Chondrocyte (in vitro differentiated cells): ENCODE results near the gene TMEM132D. TPM values are rescaled to one million over a fixed set of nuclear protein-coding genes. Genes with fewer than 3 reads are reported as not detected.

Source experiments
- DNase-seq: peaks from one replicate; pipeline ENCODE4 v3.0.0; 2021; ENCODE audit warnings: mixed read lengths, low spot score
- H3K27ac Mint-ChIP-seq: one replicate; pipeline ENCODE4 v1.8.0; 2021; ENCODE audit warnings: mild to moderate bottlenecking, moderate library complexity, mixed read lengths; ENCODE audit not compliant: unreplicated experiment
- H3K27me3 Mint-ChIP-seq: 2 replicates; pipeline ENCODE4 v1.8.0; 2021; ENCODE audit warnings: low read depth, mixed read lengths
- H3K36me3 Mint-ChIP-seq: 2 replicates; pipeline ENCODE4 v1.8.0; 2021; ENCODE audit warnings: low read depth, mixed read lengths
- H3K4me1 Mint-ChIP-seq: 2 replicates; pipeline ENCODE4 v1.8.0; 2021; ENCODE audit warnings: low read depth, mild to moderate bottlenecking, mixed read lengths
- H3K4me3 Mint-ChIP-seq: one replicate; pipeline ENCODE4 v1.8.0; 2021; ENCODE audit warnings: mild to moderate bottlenecking, moderate library complexity, mixed read lengths; ENCODE audit not compliant: unreplicated experiment
- H3K9me3 Mint-ChIP-seq: 2 replicates; pipeline ENCODE4 v1.8.0; 2021; ENCODE audit warnings: low read depth, mixed read lengths
- total RNA-seq: library from RNA; stranded (reverse); gene quantifications from 3 replicates; pipeline ENCODE4 v1.2.1, GENCODE V29; 2021
- TF ChIP-seq, protein P1 (sequence below): fragments of 200-600 bp; sonication (generic); IDR thresholded peaks from 2 replicates; pipeline ENCODE4 v1.5.0; 2021; ENCODE audit warnings: antibody characterized with exemption, mild to moderate bottlenecking, moderate library complexity

Gene TMEM132D
- total RNA-seq, 1 donor from 2014 or later = 3.1 TPM

DNA sequence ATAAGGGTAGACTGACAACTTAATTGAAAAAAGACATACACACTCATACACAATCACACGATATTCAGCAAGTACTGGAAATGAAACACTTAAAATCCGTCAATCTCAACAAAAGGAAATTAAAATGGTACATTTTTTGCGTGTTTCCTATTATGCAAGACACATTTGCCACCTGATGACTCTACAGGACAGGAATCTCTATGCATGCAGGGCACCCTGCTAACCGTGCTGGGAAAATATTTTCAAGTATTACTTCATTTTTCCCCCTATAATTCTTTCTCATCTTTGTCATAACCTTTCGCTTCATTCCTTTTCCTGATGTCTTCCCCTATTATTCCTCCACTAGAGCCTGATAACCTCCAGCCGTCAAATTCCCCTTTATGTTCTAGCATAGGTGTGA, 150.2 kb downstream of the TMEM132D start:
- Mint-ChIP-seq H3K4me3 (peak overlapping the region; percentile 18), H3K36me3 (no peaks in the 10 kb centered on the region), H3K4me1 (peaks cover 30% of the 10 kb centered on the region), H3K27me3 (no peaks in the 10 kb centered on the region), H3K27ac (peak overlapping the region; percentile 87), H3K9me3 (peaks cover 3% of the 10 kb centered on the region)
- TF ChIP-seq, protein P1, sequence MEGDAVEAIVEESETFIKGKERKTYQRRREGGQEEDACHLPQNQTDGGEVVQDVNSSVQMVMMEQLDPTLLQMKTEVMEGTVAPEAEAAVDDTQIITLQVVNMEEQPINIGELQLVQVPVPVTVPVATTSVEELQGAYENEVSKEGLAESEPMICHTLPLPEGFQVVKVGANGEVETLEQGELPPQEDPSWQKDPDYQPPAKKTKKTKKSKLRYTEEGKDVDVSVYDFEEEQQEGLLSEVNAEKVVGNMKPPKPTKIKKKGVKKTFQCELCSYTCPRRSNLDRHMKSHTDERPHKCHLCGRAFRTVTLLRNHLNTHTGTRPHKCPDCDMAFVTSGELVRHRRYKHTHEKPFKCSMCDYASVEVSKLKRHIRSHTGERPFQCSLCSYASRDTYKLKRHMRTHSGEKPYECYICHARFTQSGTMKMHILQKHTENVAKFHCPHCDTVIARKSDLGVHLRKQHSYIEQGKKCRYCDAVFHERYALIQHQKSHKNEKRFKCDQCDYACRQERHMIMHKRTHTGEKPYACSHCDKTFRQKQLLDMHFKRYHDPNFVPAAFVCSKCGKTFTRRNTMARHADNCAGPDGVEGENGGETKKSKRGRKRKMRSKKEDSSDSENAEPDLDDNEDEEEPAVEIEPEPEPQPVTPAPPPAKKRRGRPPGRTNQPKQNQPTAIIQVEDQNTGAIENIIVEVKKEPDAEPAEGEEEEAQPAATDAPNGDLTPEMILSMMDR = no peak
- no peak for DNase-seq

DNA sequence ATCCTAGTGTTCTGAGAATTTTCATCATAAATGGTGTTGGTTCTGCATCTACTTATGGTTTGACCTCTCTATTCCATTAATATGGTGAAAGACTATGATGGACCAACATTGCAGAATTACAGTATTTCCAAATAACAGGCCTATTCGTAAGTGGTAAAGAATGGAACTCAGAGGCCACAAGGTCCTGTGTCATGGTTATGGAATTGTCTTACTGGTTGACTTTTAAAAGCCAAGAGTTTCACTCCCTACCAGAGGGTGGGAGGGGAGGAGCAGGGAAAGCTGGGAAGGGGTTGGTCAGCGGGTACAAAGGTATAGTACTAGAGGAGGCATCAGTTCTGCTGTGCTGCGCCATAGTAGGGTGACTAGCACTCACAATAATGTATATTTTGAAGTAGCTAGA, 153.4 kb downstream of the TMEM132D start:
- TF ChIP-seq, protein P1 = no peak
- Mint-ChIP-seq H3K27me3 (no peaks in the 10 kb centered on the region), H3K4me1 (peaks cover 26% of the 10 kb centered on the region), H3K36me3 (no peaks in the 10 kb centered on the region), H3K4me3 (no peak overlapping the region), H3K9me3 (no peaks in the 10 kb centered on the region), H3K27ac (no peak overlapping the region)
- DNase-seq = no peak

DNA sequence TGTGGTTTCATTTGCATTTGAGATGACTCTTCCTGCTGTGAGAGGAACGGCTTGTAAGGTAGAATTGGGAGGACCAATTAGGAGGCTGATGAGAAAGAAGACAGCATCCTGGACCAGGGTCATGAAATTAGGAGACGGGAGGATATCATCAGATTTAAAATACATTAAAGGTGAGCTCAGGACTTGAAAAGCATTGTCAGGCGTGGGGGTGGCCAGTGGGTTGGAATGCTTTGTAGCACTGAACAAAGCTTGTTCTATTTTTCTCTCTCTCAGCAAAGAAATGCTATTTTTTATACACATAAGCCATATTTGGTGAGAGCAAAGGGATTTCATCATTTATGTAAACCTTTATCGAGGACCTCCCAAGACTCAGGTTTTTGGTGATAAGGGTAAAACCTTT, 157.5 kb downstream of the TMEM132D start:
- Mint-ChIP-seq H3K27ac (no peak overlapping the region), H3K4me1 (no peaks in the 10 kb centered on the region)

DNA sequence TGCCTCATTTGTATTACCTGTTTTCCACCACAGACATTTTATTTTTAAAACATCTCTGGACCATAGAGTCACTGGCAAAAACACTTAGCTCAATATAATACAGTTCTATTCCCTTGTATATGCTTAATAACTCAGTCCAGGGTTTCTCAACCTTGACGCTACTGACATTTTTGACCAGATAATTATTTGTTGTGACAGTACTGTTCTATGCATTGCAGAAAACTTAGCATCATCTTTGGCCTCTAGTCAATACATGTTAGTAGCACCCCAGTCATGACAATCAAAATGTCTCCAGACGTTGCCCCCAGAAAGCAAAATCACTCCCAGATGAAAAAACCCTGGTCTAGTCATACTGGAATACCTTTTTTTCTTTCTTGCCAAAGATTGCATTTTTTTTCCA, 174.7 kb downstream of the TMEM132D start:
- no peak for DNase-seq
- Mint-ChIP-seq H3K27ac (no peak overlapping the region), H3K9me3 (peaks cover 27% of the 10 kb centered on the region), H3K4me1 (no peaks in the 10 kb centered on the region), H3K27me3 (no peaks in the 10 kb centered on the region), H3K36me3 (no peaks in the 10 kb centered on the region), H3K4me3 (no peak overlapping the region)
- TF ChIP-seq, protein P1 = no peak

More for the DNA sequence above, 157.5 kb downstream of the TMEM132D start:
- DNase-seq = no peak
- peaks cover 11% of the 10 kb centered on the region for H3K9me3 Mint-ChIP-seq
- no peaks in the 10 kb centered on the region for H3K36me3 Mint-ChIP-seq
- TF ChIP-seq, protein P1 = no peak
- H3K4me3 Mint-ChIP-seq = no peak overlapping the region
- no peaks in the 10 kb centered on the region for H3K27me3 Mint-ChIP-seq

DNA sequence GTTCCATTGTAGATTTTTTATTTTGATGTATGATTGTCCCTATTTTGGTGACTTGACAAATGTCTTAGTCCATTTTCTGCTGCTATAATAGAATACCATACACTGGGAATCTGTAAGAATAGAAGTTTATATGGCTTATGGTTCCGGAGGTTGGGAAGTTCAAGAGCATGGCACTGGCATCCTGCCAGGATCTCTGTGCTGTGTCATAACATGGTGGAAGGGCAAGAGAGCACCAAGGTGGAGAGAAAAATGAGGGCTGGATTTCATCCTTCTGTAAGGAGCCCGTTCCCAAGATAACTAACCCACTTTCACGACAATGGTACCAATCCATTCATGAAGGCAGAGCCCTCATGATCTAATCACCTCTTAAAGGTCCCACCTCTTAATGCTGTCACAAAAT, 176.7 kb downstream of the TMEM132D start:
- TF ChIP-seq, protein P1 = no peak
- Mint-ChIP-seq H3K36me3 (no peaks in the 10 kb centered on the region), H3K4me1 (no peaks in the 10 kb centered on the region), H3K27me3 (no peaks in the 10 kb centered on the region), H3K27ac (no peak overlapping the region), H3K4me3 (no peak overlapping the region), H3K9me3 (peaks cover 23% of the 10 kb centered on the region)
- no peak for DNase-seq
